K562 (cell line): ENCODE measurements around the gene CXCL14. TPM values are rescaled to one million over a fixed set of nuclear protein-coding genes. Genes with fewer than 3 reads are reported as not detected.

Source experiments
- ATAC-seq: fragments of 200-7000 bp; cut with Tn5 transposase; 3 replicates; pipeline ENCODE4 v1.9.1; 2020; ENCODE audit warnings: moderate library complexity
- BruUV-seq: library from RNA; stranded (reverse); fragments of 400-500 nt; replicated peaks from 2 replicates; lab custom pipeline; 2021; lab: Mats Ljungman, UMichigan
- CTCF ChIA-PET: fragments of 300-600 bp; formaldehyde crosslinking; extraction: SDS; loops from one replicate; lab custom pipeline; 2021; ENCODE audit warnings: low intra/inter-chr PET ratio; lab: Yijun Ruan, JAX
- POLR2A ChIA-PET: fragments of 300-600, 350-650 bp; sonication (Branson Sonifier 250); formaldehyde crosslinking; extraction: SDS; loops from one replicate; lab custom pipeline; 2021; ENCODE audit warnings: antibody characterized with exemption, inconsistent platforms; lab: Yijun Ruan, JAX
- DNase-seq, 4 experiments: peaks; one replicate each; pipeline versions ENCODE4 v3.0.0 to v3.0.0-alpha.2; 2011 to 2018; ENCODE audit warnings: low spot score in 3 of 4, mixed read lengths in 3 of 4; ENCODE audit errors: extremely low read depth in 1 of 4
- FAIRE-seq: peaks from 2 replicates; lab custom pipeline; 2011; peaks lifted over from hg19 to GRCh38; lab: Jason Lieb, UNC
- H2AFZ ChIP-seq: 2 replicates; pipeline ENCODE4 v1.6.0; 2011; ENCODE audit warnings: low read depth, low read length, control low read depth, inconsistent platforms
- H3K27ac ChIP-seq: fragments of 200-600 bp; 3 replicates; pipeline ENCODE4 v1.8.0; 2011; ENCODE audit warnings: low read depth, mild to moderate bottlenecking, control low read depth, inconsistent platforms, low read length, moderate library complexity, mixed read lengths; ENCODE audit errors: extremely low read depth
- H3K27me3 ChIP-seq, 2 experiments: fragments of 300-600 bp in 1 of 2; 2 replicates in 1 of 2; 3 replicates in 1 of 2; pipeline versions ENCODE4 v1.6.0 to v1.8.0; 2011; ENCODE audit warnings: inconsistent platforms in 2 of 2, low read length in 2 of 2, mild to moderate bottlenecking in 1 of 2, mixed read lengths in 1 of 2, moderate library complexity in 1 of 2; ENCODE audit not compliant: control insufficient read depth in 2 of 2, insufficient read depth in 2 of 2
- H3K36me3 ChIP-seq: fragments of 300-600 bp; 3 replicates; pipeline ENCODE4 v1.8.0; 2011; ENCODE audit warnings: mild to moderate bottlenecking, low read length, inconsistent platforms; ENCODE audit not compliant: control insufficient read depth, insufficient read depth
- H3K4me1 ChIP-seq, 2 experiments: fragments of 200-600 bp in 1 of 2; replicated peaks in 1 of 2; 2 replicates in 1 of 2; 3 replicates in 1 of 2; pipeline versions ENCODE4 v1.5.1 to v1.8.0; 2011; ENCODE audit warnings: inconsistent platforms in 2 of 2, low read length in 2 of 2, mild to moderate bottlenecking in 1 of 2, mixed read lengths in 1 of 2, moderate library complexity in 1 of 2; ENCODE audit not compliant: control insufficient read depth in 2 of 2, insufficient read depth in 2 of 2
- H3K4me2 ChIP-seq: 2 replicates; pipeline ENCODE4 v1.6.1; 2011; ENCODE audit warnings: low read length, control low read depth, inconsistent platforms, mixed read lengths; ENCODE audit not compliant: insufficient read depth
- H3K4me3 ChIP-seq: fragments of 200-600 bp; sonication (generic), shearing (Covaris generic); 2 replicates; pipeline ENCODE4 v1.5.1; 2016; ENCODE audit warnings: control low read depth, inconsistent platforms
- H3K79me2 ChIP-seq: fragments of 200-600 bp; 3 replicates; pipeline ENCODE4 v1.8.0; 2011; ENCODE audit warnings: low read length, inconsistent platforms; ENCODE audit not compliant: control insufficient read depth, insufficient read depth
- H3K9ac ChIP-seq, 2 experiments: 2 replicates each; pipeline versions ENCODE4 v1.6.0 to v1.6.1; 2011; ENCODE audit warnings: low read depth in 2 of 2, low read length in 2 of 2, control low read depth in 1 of 2, inconsistent platforms in 1 of 2, mild to moderate bottlenecking in 1 of 2, mixed read lengths in 1 of 2; ENCODE audit not compliant: insufficient read depth in 1 of 2
- H3K9me1 ChIP-seq: one replicate; pipeline ENCODE4 v1.6.0; 2011; ENCODE audit warnings: inconsistent platforms, mild to moderate bottlenecking, low read length, moderate library complexity; ENCODE audit not compliant: control insufficient read depth, insufficient read depth
- H3K9me3 ChIP-seq: replicated peaks from 2 replicates; pipeline ENCODE4 v1.5.1; 2011; ENCODE audit warnings: low read depth, low read length, inconsistent platforms; ENCODE audit not compliant: control insufficient read depth, insufficient read depth
- H4K20me1 ChIP-seq: replicated peaks from 2 replicates; pipeline ENCODE4 v1.6.1; 2011; ENCODE audit warnings: low read length, inconsistent platforms, mixed read lengths; ENCODE audit not compliant: control insufficient read depth, insufficient read depth
- CHD2 ChIP-seq: IDR thresholded peaks from 2 replicates; pipeline ENCODE4 v1.6.1; 2011; ENCODE audit warnings: low read depth, low read length
- WGBS: fragments of 100-300 bp; shearing (Covaris generic); methylation state at CpG from one replicate; pipeline ENCODE4 v1.1.6; 2016; ENCODE audit warnings: low coverage, mixed read lengths; ENCODE audit not compliant: insufficient coverage; ENCODE audit errors: missing lambda C conversion rate; 5-methylcytosine and 5-hydroxymethylcytosine counted together
- in situ Hi-C: fragments of 300-500 bp; cut with MboI; formaldehyde crosslinking; loops from 4 replicates; pipeline ENCODE4 v1.15.0; 2018; ENCODE audit warnings: inconsistent platforms, mixed read lengths
- intact Hi-C: fragments of 100-400 bp; cut with micrococcal nuclease; formaldehyde crosslinking; loops from 2 replicates; pipeline ENCODE4 v1.14.2; 2022
- polyA plus RNA-seq, 8 experiments: library from polyadenylated mRNA; depleted of rRNA in 4 of 8; stranded (reverse) in 5 of 8; unstranded in 3 of 8; fragments of >200 nt; fragmentation: Nextera tagmentation in 2 of 8; fragmentation: Illumina TruSeq in 1 of 8; extraction: Ambion mirVana in 2 of 8; extraction: Trizol in 1 of 8; gene quantifications; 2 replicates each; pipeline versions ENCODE4 v1.2.1 to v1.2.3, GENCODE V29; 2011 to 2014; ENCODE audit warnings: inconsistent platforms in 1 of 8, missing spikeins in 1 of 8
- total RNA-seq, 7 experiments: library from RNA; depleted of rRNA in 6 of 7; stranded (reverse); fragments of >200 nt in 6 of 7; fragmentation: Illumina TruSeq in 2 of 7; extraction: Trizol in 2 of 7; gene quantifications; 2 replicates each; pipeline versions ENCODE4 v1.2.1 to v1.2.3, GENCODE V29; 2011 to 2021; ENCODE audit warnings: low replicate concordance in 1 of 7
- TF ChIP-seq, protein P1 (sequence below): sonication (generic); formaldehyde crosslinking; IDR thresholded peaks from 2 replicates; pipeline ENCODE4 v1.8.1; 2023; ENCODE audit warnings: mild to moderate bottlenecking, missing genetic modification reagents

CXCL14 gene
- total and polyA plus RNA-seq, 9 of the 15 experiments (the other 6 are each of a cell fraction or from before 2014, with no cell fraction given) = not detected

DNA sequence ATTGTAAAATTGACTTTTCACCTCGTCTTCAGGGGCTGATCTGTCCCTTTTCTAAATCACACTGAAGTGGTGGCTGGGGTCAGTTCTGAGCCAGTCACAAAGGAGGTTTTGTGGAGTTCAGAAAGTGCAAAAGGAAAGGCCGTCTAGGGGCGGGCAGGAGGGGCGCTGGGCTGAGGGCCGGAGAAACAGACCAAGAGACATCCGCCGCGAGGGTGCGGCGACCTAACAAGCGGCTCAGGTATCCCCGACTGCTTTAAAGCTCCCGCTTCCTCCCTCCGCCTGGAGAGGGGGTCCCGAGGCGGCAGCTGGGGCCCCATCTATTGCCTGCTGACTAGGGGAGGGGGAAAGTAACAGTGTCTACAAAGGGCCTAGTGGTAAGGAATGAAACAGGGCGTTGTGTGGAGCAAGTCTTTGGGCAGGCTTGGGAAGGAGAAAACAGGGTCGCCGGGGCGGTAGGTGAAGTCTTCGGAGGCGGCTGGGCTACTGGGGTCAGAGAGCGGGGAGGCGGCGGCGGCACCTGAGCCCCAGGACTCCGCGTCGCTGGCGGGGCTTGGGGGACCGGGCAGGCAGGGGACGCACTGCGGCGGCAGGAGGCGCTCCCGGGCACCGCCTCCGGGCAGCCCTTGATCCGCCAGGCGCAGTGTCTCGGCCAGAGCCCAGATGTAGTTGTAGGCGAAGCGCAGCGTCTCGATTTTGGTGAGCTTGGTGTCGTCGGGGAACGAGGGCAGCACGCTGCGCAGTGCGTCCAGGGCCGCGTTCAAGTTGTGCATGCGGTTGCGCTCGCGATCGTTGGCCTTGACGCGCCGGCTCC lies 44.0 kb downstream of the CXCL14 start:
- POLR2A ChIA-PET = no interaction called here
- DNase-seq = no peak
- 75% methylated on average over 59 of the region's 61 CpGs for WGBS
- Histone ChIP-seq H3K79me2 (no peaks in the 10 kb centered on the region), H3K9me1 (no peaks in the 10 kb centered on the region), H3K27ac (no peak overlapping the region), H3K9ac (no peak overlapping the region), H2AFZ (no peak overlapping the region), H3K27me3 (peaks cover 0 to 3% of the 10 kb centered on the region in 2 experiments; a peak in 1 of 5 replicates), H3K4me3 (no peak overlapping the region), H3K4me2 (no peak overlapping the region), H3K9me3 (no peaks in the 10 kb centered on the region), H3K36me3 (no peaks in the 10 kb centered on the region), H4K20me1 (no peaks in the 10 kb centered on the region), H3K4me1 (no peaks in the 10 kb centered on the region; a peak in 1 of 5 replicates)
- TF ChIP-seq, protein P1, sequence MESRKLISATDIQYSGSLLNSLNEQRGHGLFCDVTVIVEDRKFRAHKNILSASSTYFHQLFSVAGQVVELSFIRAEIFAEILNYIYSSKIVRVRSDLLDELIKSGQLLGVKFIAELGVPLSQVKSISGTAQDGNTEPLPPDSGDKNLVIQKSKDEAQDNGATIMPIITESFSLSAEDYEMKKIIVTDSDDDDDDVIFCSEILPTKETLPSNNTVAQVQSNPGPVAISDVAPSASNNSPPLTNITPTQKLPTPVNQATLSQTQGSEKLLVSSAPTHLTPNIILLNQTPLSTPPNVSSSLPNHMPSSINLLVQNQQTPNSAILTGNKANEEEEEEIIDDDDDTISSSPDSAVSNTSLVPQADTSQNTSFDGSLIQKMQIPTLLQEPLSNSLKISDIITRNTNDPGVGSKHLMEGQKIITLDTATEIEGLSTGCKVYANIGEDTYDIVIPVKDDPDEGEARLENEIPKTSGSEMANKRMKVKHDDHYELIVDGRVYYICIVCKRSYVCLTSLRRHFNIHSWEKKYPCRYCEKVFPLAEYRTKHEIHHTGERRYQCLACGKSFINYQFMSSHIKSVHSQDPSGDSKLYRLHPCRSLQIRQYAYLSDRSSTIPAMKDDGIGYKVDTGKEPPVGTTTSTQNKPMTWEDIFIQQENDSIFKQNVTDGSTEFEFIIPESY = peak; percentile 67; the same call in 1 of the 2 replicates
- no peak for TF ChIP-seq CHD2
- BruUV-seq = no TSS peak
- no peak for FAIRE-seq
- CTCF ChIA-PET = no interaction called here
- in situ Hi-C loops (no loop called here), intact Hi-C loops (no loop called here)
- no peak for ATAC-seq
